Panc1 (cell line): ENCODE data around the gene LMAN2. TPM values are rescaled to one million over a fixed set of nuclear protein-coding genes. Genes with fewer than 3 reads are reported as not detected.

Experiments
- ATAC-seq: fragments of 200-7000 bp; cut with Tn5 transposase; 2 replicates; pipeline ENCODE4 v1.9.1; 2020; ENCODE audit warnings: mild to moderate bottlenecking, moderate library complexity
- BruUV-seq: library from RNA; stranded (reverse); fragments of 400-500 nt; replicated peaks from 2 replicates; lab custom pipeline; 2021; lab: Mats Ljungman, UMichigan
- CTCF ChIA-PET: fragments of 300-600 bp; sonication (Branson Sonifier 250); formaldehyde crosslinking; loops from one replicate; lab custom pipeline; 2022; ENCODE audit warnings: antibody characterized with exemption; lab: Charles Lee
- POLR2A ChIA-PET: fragments of 300-600 bp; sonication (Branson Sonifier 250); formaldehyde crosslinking; loops from one replicate; lab custom pipeline; 2022; ENCODE audit warnings: antibody characterized with exemption; lab: Charles Lee
- DNase-seq: peaks from one replicate; pipeline ENCODE4 v3.0.0-alpha.2; 2010; ENCODE audit warnings: low read depth, low spot score
- H3K27ac ChIP-seq: 2 replicates; pipeline ENCODE4 v1.5.1; 2011; ENCODE audit warnings: mild to moderate bottlenecking, low read length, inconsistent platforms
- H3K27me3 ChIP-seq: fragments of 200-500 bp; sonication (Bioruptor generic); 2 replicates; pipeline ENCODE4 v1.6.0; 2014; ENCODE audit warnings: low read length, inconsistent platforms; ENCODE audit not compliant: control insufficient read depth, insufficient read depth
- H3K36me3 ChIP-seq: fragments of 200-500 bp; sonication (Bioruptor generic); 2 replicates; pipeline ENCODE4 v1.5.1; 2014; ENCODE audit warnings: inconsistent platforms, mild to moderate bottlenecking, low read length, moderate library complexity; ENCODE audit not compliant: control insufficient read depth, insufficient read depth
- H3K4me1 ChIP-seq: 2 replicates; pipeline ENCODE4 v1.5.1; 2011; ENCODE audit warnings: inconsistent platforms, mild to moderate bottlenecking, low read length, moderate library complexity; ENCODE audit not compliant: control insufficient read depth, insufficient read depth
- H3K4me3 ChIP-seq, 2 experiments: 2 replicates each; pipeline ENCODE4 v1.5.1; 2011 to 2012; ENCODE audit warnings: low read depth in 2 of 2, low read length in 2 of 2, mild to moderate bottlenecking in 2 of 2, inconsistent platforms in 1 of 2, moderate library complexity in 1 of 2
- H3K9me3 ChIP-seq: fragments of 200-500 bp; sonication (Bioruptor generic); 2 replicates; pipeline ENCODE4 v1.5.1; 2014; ENCODE audit warnings: low read depth, mild to moderate bottlenecking, inconsistent platforms, low read length, moderate library complexity; ENCODE audit not compliant: control insufficient read depth, insufficient read depth
- POLR2AphosphoS5 ChIP-seq: IDR thresholded peaks from 2 replicates; pipeline ENCODE4 v1.6.1; 2012; ENCODE audit warnings: mild to moderate bottlenecking, low read depth, low read length, moderate library complexity
- SIN3A ChIP-seq: IDR thresholded peaks from 2 replicates; pipeline ENCODE4 v1.6.1; 2012; ENCODE audit warnings: low read depth, mild to moderate bottlenecking, low read length, moderate library complexity, borderline replicate concordance; ENCODE audit not compliant: insufficient read depth
- TCF7L2 ChIP-seq: IDR thresholded peaks from 2 replicates; pipeline ENCODE4 v1.6.1; 2011; ENCODE audit warnings: mild to moderate bottlenecking, low read depth, low read length, inconsistent platforms
- in situ Hi-C: cut with HindIII; loops from 2 replicates; pipeline ENCODE4 v1.10.0; 2016; ENCODE audit warnings: low sequenced_read_pairs, low pct_unique_long_range_greater_than_20kb
- intact Hi-C: fragments of 100-400 bp; cut with micrococcal nuclease; formaldehyde crosslinking; loops from one replicate; pipeline ENCODE4 v1.10.0; 2022; ENCODE audit not compliant: unreplicated experiment
- total RNA-seq: library from RNA; stranded (reverse); gene quantifications from one replicate; pipeline ENCODE4 v1.2.1, GENCODE V29; 2021; ENCODE audit not compliant: unreplicated experiment
- TF ChIP-seq, protein P1 (sequence below), 2 experiments: IDR thresholded peaks; 2 replicates each; pipeline ENCODE4 v1.6.1; 2011 to 2012; ENCODE audit warnings: low read depth in 2 of 2, control low read depth in 1 of 2, low read length in 1 of 2, mild to moderate bottlenecking in 1 of 2, moderate library complexity in 1 of 2; ENCODE audit not compliant: insufficient read depth in 1 of 2
- TF ChIP-seq, protein P2 (sequence below): fragments of 450-650 bp; IDR thresholded peaks from 2 replicates; pipeline ENCODE4 v1.5.1; 2017; ENCODE audit warnings: mild to moderate bottlenecking

The LMAN2 gene
- total RNA-seq, 1 experiment from 2014 or later, result 140 TPM

DNA sequence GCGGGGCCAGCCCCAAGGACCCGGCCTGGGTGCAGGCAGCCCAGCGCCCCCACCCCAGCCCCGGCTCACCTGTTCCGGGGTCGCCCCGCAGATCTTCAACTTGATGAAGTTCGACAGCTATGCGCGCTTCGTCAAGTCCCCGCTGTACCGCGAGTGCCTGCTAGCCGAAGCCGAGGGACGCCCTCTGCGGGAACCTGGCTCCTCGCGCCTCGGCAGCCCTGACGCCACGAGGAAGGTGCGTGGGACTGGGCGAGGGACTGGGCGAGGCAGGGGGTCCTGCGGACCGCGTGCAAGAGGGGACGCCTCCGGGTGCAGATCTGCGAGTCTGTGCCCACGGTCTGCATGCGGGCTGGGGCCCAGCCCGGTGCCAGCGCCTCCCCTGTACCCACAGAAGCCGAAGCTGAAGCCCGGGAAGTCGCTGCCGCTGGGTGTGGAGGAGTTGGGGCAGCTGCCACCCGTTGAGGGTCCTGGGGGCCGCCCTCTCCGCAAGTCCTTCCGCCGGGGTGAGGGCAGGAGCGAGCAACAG is 15.9 kb upstream of the LMAN2 start:
- H3K4me3 ChIP-seq, result peak overlapping the region; percentile 41 to 45
- in situ Hi-C loops, result no loop called here
- peak overlapping the region; percentile 35; the same call in 1 of the 2 replicates for H3K27ac ChIP-seq
- H3K36me3 ChIP-seq, result no peaks in the 10 kb centered on the region; the same call in 1 of the 2 replicates
- ChIA-PET CTCF (interaction anchor here (0.6 to 1.5 kb wide), 3 partner anchors 15 to 64 kb away, joined by 5 to 12 read pairs (median 6); no protein-coding TSS in a partner anchor), POLR2A (interaction anchor here (0.6 to 0.8 kb wide), 2 partner anchors 15 to 149 kb away, joined by 4 to 5 read pairs; partner anchors contain the start of genes DDX41 and LMAN2)
- BruUV-seq, result no TSS peak
- DNase-seq (no peak), ATAC-seq (peak; percentile 2; the same call in 1 of the 2 replicates)
- intact Hi-C loops, result no loop called here
- H3K4me1 ChIP-seq, result peaks cover 20% of the 10 kb centered on the region
- H3K27me3 ChIP-seq, result no peaks in the 10 kb centered on the region
- 0 out of 2 replicates have a peak, but pooled peaks have one; percentile 6 for TF ChIP-seq POLR2AphosphoS5
- TF ChIP-seq, protein P1, sequence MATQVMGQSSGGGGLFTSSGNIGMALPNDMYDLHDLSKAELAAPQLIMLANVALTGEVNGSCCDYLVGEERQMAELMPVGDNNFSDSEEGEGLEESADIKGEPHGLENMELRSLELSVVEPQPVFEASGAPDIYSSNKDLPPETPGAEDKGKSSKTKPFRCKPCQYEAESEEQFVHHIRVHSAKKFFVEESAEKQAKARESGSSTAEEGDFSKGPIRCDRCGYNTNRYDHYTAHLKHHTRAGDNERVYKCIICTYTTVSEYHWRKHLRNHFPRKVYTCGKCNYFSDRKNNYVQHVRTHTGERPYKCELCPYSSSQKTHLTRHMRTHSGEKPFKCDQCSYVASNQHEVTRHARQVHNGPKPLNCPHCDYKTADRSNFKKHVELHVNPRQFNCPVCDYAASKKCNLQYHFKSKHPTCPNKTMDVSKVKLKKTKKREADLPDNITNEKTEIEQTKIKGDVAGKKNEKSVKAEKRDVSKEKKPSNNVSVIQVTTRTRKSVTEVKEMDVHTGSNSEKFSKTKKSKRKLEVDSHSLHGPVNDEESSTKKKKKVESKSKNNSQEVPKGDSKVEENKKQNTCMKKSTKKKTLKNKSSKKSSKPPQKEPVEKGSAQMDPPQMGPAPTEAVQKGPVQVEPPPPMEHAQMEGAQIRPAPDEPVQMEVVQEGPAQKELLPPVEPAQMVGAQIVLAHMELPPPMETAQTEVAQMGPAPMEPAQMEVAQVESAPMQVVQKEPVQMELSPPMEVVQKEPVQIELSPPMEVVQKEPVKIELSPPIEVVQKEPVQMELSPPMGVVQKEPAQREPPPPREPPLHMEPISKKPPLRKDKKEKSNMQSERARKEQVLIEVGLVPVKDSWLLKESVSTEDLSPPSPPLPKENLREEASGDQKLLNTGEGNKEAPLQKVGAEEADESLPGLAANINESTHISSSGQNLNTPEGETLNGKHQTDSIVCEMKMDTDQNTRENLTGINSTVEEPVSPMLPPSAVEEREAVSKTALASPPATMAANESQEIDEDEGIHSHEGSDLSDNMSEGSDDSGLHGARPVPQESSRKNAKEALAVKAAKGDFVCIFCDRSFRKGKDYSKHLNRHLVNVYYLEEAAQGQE (IDR thresholded peaks at IDR 0.05; ENCODE audit: insufficient read depth in 1 of 2, low read depth in 2 of 2, low read length in 1 of 2), result no peak
- no peaks in the 10 kb centered on the region for H3K9me3 ChIP-seq

DNA sequence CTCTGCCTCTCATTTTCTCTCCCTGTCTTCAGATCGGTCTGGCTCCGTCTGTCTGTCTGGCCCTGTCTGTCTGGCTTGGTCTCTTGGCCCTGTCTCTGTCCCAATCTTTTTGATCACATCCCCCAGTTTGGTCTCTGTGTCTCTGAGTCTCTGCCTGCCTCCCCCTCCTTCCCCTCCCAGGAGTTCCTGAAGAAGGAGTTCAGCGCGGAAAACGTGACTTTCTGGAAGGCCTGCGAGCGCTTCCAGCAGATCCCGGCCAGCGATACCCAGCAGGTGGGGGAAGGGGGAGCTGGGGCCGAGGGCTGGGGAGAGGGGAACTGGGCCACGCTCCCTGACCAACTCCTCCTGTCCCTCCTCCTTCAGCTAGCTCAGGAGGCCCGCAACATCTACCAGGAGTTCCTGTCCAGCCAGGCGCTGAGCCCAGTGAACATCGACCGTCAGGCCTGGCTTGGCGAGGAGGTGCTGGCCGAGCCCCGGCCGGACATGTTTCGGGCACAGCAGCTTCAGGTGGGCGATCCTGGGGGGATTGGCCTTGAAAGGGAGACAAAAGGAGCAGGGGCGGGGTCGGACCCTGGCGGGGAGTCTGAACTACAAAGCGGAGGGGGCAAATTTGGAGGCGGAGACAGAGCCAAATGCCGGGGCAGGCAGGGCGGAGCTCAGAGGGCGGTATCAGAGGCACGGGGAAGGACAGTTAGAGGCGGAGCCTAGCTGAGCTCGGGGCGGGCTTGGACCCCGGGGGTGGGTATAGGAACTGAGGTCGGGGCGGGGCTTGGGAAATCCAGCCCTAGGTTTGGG is 15.3 kb upstream of the LMAN2 start:
- POLR2A ChIA-PET, result interaction anchor here (0.6 to 0.8 kb wide), 2 partner anchors 15 to 150 kb away, joined by 4 to 5 read pairs; partner anchors contain the start of genes DDX41 and LMAN2
- no TSS peak for BruUV-seq
- Histone ChIP-seq H3K9me3 (no peaks in the 10 kb centered on the region), H3K4me1 (peaks cover 20% of the 10 kb centered on the region), H3K36me3 (no peaks in the 10 kb centered on the region; the same call in 1 of the 2 replicates), H3K27me3 (no peaks in the 10 kb centered on the region), H3K27ac (peak overlapping the region; percentile 78), H3K4me3 (peak overlapping the region; percentile 41 to 45)
- DNase-seq (no peak), ATAC-seq (peak; percentile 87)
- intact Hi-C loops, result no loop called here
- CTCF ChIA-PET, result interaction anchor here (0.6 to 1.5 kb wide), 4 partner anchors 16 to 296 kb away, joined by 5 to 12 read pairs (median 6); no protein-coding TSS in a partner anchor
- TF ChIP-seq TCF7L2 (no peak), POLR2AphosphoS5 (0 out of 2 replicates have a peak, but pooled peaks have one; percentile 45)
- in situ Hi-C loops, result no loop called here

DNA sequence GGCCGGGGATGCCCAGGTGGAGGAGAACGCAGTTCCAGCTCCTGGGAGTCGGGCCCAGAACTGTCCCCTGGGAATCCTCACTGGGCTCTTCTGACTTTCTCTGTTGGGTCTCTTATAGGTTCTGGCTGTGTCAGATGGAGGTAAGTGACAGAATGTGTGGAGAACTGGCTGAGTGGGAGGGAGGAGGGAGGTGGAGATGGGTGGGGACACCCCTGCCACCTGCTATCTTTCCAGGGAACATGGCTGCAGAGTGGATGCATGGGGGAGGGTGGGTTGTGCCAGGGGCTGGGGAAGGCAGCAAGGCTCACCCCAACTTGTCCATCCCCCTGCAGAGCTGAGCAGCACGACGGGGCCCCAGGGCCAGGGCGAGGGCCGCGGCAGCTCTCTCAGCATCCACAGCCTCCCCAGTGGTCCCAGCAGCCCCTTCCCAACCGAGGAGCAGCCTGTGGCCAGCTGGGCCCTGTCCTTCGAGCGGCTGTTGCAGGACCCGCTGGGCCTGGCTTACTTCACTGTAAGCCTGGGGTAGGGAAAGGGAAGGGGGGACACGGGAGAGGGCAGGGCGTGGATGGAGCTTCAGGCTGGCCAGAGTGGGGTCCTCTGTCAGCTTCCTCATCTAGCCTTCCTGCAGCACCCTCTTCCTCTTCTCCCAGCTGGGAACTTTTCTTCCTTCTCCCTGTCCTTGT is 14.5 kb upstream of the LMAN2 start:
- POLR2A ChIA-PET, result no interaction called here

More for the DNA sequence above, 14.5 kb upstream of the LMAN2 start:
- BruUV-seq, result no TSS peak
- peak overlapping the region; percentile 78 for H3K27ac ChIP-seq
- H3K9me3 ChIP-seq, result no peaks in the 10 kb centered on the region
- H3K36me3 ChIP-seq, result no peaks in the 10 kb centered on the region; the same call in 1 of the 2 replicates
- intact Hi-C loops, result no loop called here
- TF ChIP-seq, protein P2, sequence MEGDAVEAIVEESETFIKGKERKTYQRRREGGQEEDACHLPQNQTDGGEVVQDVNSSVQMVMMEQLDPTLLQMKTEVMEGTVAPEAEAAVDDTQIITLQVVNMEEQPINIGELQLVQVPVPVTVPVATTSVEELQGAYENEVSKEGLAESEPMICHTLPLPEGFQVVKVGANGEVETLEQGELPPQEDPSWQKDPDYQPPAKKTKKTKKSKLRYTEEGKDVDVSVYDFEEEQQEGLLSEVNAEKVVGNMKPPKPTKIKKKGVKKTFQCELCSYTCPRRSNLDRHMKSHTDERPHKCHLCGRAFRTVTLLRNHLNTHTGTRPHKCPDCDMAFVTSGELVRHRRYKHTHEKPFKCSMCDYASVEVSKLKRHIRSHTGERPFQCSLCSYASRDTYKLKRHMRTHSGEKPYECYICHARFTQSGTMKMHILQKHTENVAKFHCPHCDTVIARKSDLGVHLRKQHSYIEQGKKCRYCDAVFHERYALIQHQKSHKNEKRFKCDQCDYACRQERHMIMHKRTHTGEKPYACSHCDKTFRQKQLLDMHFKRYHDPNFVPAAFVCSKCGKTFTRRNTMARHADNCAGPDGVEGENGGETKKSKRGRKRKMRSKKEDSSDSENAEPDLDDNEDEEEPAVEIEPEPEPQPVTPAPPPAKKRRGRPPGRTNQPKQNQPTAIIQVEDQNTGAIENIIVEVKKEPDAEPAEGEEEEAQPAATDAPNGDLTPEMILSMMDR, result no peak
- TF ChIP-seq SIN3A, result no peak
- TF ChIP-seq, protein P1 (IDR thresholded peaks at IDR 0.05; ENCODE audit: insufficient read depth in 1 of 2, low read depth in 2 of 2, low read length in 1 of 2), result no peak
- no peak for TF ChIP-seq TCF7L2
- TF ChIP-seq POLR2AphosphoS5, result no peak
- in situ Hi-C loops, result no loop called here
- no peaks in the 10 kb centered on the region for H3K27me3 ChIP-seq
- DNase-seq (no peak), ATAC-seq (no peak)
- CTCF ChIA-PET, result interaction anchor here (0.6 to 1.3 kb wide), 3 partner anchors 17 to 295 kb away, joined by 4 to 7 read pairs (median 5); no protein-coding TSS in a partner anchor
- peak overlapping the region in 1 of 2 experiments; percentile 45; a peak in 2 of 4 replicates for H3K4me3 ChIP-seq
- H3K4me1 ChIP-seq, result peaks cover 20% of the 10 kb centered on the region
